Fibroblast of pulmonary artery (primary cell): ENCODE measurements around the gene ANXA2R.

Experiments used
- DNase-seq: peaks from one replicate; pipeline ENCODE4 v3.0.0-alpha.2; 2010; ENCODE audit warnings: low read depth
- H3K4me3 ChIP-seq: replicated peaks from 2 replicates; pipeline ENCODE4 v1.5.1; 2011; ENCODE audit warnings: low read depth, mild to moderate bottlenecking, control low read depth, low read length, moderate library complexity
- TF ChIP-seq, protein P1 (sequence below): IDR thresholded peaks from 2 replicates; pipeline ENCODE4 v1.5.1; 2011; ENCODE audit warnings: mild to moderate bottlenecking, control low read depth, low read length, inconsistent platforms; ENCODE audit errors: missing control alignments

ANXA2R gene

DNA sequence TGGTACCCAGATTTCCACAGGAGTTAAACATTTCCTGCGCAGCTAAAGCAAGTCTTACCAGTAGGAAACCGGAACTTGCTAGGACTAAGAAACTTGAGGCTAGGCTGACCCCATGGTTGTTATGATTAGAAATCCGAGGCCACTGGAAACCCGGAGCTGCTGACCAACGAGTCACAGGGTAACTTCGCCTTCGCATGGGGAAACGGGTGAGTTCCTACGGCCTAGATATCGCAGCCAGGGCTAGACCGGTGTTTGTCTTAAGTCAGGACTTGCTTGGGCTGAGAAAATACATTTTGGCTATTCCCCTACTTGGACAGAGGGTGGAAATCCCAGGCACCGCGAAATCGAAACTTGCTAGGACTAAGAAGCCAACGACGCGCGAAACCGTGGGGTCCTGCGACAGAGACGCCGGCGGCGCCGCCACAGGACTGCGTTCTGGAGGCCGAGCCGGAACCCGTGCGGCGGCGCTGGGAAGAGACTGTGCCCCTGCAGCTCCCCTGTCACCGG, 1.6 kb upstream of the ANXA2R start:
- peak; percentile 83 for DNase-seq
- TF ChIP-seq, protein P1, sequence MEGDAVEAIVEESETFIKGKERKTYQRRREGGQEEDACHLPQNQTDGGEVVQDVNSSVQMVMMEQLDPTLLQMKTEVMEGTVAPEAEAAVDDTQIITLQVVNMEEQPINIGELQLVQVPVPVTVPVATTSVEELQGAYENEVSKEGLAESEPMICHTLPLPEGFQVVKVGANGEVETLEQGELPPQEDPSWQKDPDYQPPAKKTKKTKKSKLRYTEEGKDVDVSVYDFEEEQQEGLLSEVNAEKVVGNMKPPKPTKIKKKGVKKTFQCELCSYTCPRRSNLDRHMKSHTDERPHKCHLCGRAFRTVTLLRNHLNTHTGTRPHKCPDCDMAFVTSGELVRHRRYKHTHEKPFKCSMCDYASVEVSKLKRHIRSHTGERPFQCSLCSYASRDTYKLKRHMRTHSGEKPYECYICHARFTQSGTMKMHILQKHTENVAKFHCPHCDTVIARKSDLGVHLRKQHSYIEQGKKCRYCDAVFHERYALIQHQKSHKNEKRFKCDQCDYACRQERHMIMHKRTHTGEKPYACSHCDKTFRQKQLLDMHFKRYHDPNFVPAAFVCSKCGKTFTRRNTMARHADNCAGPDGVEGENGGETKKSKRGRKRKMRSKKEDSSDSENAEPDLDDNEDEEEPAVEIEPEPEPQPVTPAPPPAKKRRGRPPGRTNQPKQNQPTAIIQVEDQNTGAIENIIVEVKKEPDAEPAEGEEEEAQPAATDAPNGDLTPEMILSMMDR, result no peak
- H3K4me3 ChIP-seq, result peak overlapping the region; percentile 71

DNA sequence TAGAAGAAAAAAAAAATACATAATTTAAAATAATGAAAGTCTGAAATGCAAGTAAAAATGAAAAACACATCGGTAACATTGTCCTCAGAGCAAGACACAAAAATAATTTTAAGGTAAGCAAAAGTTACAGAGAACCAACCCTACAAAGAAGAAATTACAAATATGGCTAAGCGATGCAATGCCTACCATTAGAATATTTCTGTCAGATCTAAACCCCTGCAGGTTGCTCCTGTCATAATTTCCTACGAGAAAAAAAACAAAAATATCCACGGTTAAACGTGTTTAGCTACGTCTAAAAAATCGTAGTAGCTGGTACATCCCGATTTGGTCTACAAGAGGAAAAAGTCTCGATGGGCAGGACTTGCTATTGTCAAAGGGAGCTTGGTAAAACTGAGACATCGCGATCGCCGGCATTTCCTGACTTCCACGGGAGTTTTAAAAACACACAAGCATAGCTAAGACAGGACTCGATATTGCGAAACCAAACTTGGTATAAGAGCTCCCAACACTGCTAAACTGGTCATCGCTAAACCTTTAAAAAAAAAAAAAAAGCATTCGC, 1.1 kb upstream of the ANXA2R start:
- TF ChIP-seq, protein P1, result no peak
- peak; percentile 89 for DNase-seq

GRCh38 chr5:43039471-43040286, 440 bp downstream of the ANXA2R start:
- peak; percentile 92 for DNase-seq
- TF ChIP-seq, protein P1, result peak; percentile 11
- H3K4me3 ChIP-seq, result peak overlapping the region; percentile 71

More for the DNA sequence above, 1.1 kb upstream of the ANXA2R start:
- peak overlapping the region; percentile 71 for H3K4me3 ChIP-seq

- DNase-seq, result no peak
- TF ChIP-seq, protein P1, result no peak
- H3K4me3 ChIP-seq, result peak overlapping the region; percentile 71
Observed at GRCh38 chr5:43039152-43039470, 1.0 kb downstream of the ANXA2R start.

- TF ChIP-seq, protein P1, result no peak
Observed at GRCh38 chr5:43038496-43038989, 1.6 kb downstream of the ANXA2R start.

DNA sequence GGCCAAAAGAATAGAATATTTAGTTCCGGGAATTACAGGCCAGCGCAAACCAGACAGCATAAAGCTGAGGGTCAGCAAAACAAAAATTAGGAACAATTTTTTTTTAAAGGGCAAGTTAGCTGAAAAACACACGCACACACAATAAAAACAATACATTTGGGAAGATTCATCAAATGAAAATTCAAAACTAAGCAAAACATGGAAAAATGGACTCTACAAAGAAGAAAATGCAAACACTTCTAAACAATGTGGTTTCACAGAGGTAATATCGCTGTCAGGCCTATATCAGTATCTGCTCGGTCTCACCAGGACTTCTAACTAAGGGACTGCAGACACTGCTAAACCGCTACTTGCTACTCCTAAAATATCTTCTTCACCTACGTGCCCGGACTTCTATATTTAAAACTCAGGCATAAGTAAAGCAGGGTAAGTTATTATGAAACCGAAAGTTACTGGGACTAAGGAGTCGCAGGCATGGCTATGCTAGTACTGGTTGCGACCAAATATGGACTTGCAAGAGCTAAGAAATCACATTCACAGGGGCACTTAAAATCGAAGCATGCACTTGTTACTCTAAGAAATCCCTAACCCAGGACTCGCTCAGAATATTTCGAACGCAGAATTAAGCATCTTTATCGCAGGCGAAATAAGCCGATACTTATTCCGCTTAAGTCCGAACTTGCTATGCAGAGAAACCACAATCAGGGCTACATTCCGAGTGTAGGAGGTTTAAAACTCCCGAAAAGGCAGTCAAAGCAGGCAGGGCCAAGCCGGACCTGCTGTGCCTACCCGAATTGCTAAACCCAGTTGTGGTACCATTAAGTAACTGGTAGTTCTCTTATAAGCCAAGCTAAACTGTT, 2.3 kb downstream of the ANXA2R start:
- TF ChIP-seq, protein P1, result no peak
- DNase-seq, result peak; percentile 86
- peak overlapping the region; percentile 71 for H3K4me3 ChIP-seq

More at GRCh38 chr5:43038496-43038989, 1.6 kb downstream of the ANXA2R start:
- DNase-seq, result peak; percentile 40
- peak overlapping the region; percentile 71 for H3K4me3 ChIP-seq
